Progenitor cell of endocrine pancreas (in vitro differentiated cells): Measurements from ENCODE around the gene CEPT1. TPM values are rescaled to one million over a fixed set of nuclear protein-coding genes. Genes with fewer than 3 reads are reported as not detected.

ENCODE experiments used
- DNase-seq: peaks from one replicate; pipeline ENCODE4 v3.0.0; 2021; ENCODE audit warnings: low spot score; ENCODE audit not compliant: unreplicated experiment
- H3K27ac Mint-ChIP-seq: 2 replicates; pipeline ENCODE4 v1.8.0; 2021; ENCODE audit warnings: mild to moderate bottlenecking, moderate library complexity, mixed read lengths
- H3K27me3 Mint-ChIP-seq: 2 replicates; pipeline ENCODE4 v1.8.0; 2021; ENCODE audit warnings: mixed read lengths
- H3K36me3 Mint-ChIP-seq: 2 replicates; pipeline ENCODE4 v1.8.0; 2022; ENCODE audit warnings: mixed read lengths; ENCODE audit not compliant: insufficient read depth
- H3K4me1 Mint-ChIP-seq: 2 replicates; pipeline ENCODE4 v1.8.0; 2021; ENCODE audit warnings: low read depth, mixed read lengths
- H3K4me3 Mint-ChIP-seq: 2 replicates; pipeline ENCODE4 v1.8.0; 2021; ENCODE audit warnings: low read depth, mild to moderate bottlenecking, moderate library complexity, mixed read lengths
- H3K9me3 Mint-ChIP-seq: 2 replicates; pipeline ENCODE4 v1.8.0; 2021; ENCODE audit warnings: low read depth, mixed read lengths
- total RNA-seq: library from RNA; stranded (reverse); gene quantifications from 2 replicates; pipeline ENCODE4 v1.2.1, GENCODE V29; 2021
- TF ChIP-seq, protein P1 (sequence below): fragments of 200-600 bp; sonication (generic); IDR thresholded peaks from one replicate; pipeline ENCODE4 v1.5.0; 2021; ENCODE audit warnings: antibody characterized with exemption, mild to moderate bottlenecking; ENCODE audit not compliant: unreplicated experiment

CEPT1 gene
- total RNA-seq, 1 donor from 2014 or later, result 35.6 TPM

DNA sequence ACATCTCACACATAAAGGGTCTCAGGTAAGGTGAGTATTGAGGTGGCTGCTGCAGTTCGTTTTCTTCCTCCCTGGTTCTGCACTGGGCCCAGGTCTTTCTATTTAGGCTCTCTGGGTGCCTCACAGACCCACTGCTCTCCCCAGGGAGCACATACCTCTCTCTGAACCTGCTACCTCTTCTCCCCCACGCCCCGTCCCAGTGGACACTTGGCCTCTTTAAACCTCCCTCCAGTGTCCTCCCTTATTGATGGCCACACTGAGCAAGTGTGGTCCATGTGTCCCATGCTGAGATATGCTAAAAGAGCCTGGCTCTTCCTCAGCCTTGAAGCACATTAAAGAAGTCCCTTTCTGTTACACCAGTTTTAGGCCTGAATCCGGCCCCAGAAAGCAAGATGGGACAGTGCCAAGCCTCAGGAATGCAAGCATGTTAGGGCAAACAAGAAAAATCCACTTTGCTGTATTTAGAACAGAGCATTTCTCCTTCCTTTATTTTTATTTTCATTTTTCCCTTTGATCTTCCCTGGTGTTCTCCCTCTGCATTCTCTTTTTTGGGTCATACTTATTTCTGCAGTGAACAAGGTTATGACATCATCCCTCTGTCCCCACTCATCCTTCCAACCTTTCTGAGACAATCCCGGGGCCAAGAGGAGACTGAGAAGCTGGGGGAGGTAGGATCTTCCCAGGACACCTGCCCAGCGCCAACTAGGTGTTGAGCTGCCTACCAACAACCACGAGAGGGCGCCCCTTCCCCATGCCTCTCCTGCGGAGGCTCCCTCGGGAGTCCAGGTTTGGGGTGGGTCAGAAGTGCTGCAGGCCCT, 82.5 kb downstream of the CEPT1 start:
- H3K27me3 Mint-ChIP-seq, result no peaks in the 10 kb centered on the region
- H3K4me1 Mint-ChIP-seq, result peaks cover 24% of the 10 kb centered on the region
- TF ChIP-seq, protein P1, sequence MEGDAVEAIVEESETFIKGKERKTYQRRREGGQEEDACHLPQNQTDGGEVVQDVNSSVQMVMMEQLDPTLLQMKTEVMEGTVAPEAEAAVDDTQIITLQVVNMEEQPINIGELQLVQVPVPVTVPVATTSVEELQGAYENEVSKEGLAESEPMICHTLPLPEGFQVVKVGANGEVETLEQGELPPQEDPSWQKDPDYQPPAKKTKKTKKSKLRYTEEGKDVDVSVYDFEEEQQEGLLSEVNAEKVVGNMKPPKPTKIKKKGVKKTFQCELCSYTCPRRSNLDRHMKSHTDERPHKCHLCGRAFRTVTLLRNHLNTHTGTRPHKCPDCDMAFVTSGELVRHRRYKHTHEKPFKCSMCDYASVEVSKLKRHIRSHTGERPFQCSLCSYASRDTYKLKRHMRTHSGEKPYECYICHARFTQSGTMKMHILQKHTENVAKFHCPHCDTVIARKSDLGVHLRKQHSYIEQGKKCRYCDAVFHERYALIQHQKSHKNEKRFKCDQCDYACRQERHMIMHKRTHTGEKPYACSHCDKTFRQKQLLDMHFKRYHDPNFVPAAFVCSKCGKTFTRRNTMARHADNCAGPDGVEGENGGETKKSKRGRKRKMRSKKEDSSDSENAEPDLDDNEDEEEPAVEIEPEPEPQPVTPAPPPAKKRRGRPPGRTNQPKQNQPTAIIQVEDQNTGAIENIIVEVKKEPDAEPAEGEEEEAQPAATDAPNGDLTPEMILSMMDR, result peak; percentile 92
- H3K9me3 Mint-ChIP-seq, result no peaks in the 10 kb centered on the region
- H3K4me3 Mint-ChIP-seq, result no peak overlapping the region
- DNase-seq, result peak; percentile 68
- no peaks in the 10 kb centered on the region for H3K36me3 Mint-ChIP-seq
- H3K27ac Mint-ChIP-seq, result no peak overlapping the region

DNA sequence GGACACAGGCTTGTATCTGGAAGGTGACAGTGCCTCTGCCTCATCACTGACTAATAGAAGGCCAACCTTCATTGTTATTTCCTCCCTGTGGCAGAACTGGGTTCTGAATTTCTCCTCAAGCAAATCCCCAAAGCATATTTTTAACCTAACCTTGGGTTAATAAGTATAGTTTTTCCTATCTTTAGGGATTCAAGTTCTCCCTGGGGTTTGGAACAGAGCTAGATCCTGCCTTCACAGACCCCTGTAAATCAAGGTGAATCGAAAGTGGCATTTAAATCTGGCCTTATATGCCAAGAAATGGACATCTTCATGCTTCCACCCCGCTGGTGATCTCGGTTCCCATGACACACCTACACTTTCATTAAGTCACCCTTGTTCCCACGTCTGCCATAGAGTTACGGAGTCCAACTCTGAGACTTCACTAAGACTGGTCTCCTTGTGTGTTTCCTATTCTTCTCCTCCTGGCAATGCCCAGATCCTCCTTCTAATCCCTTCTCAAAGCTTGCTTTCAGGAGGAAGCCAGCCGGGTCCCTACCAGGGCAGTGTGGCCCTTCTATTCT, 83.2 kb downstream of the CEPT1 start:
- H3K27me3 Mint-ChIP-seq, result no peaks in the 10 kb centered on the region
- no peaks in the 10 kb centered on the region for H3K36me3 Mint-ChIP-seq
- no peak overlapping the region for H3K4me3 Mint-ChIP-seq
- H3K27ac Mint-ChIP-seq, result no peak overlapping the region
- DNase-seq, result no peak
- TF ChIP-seq, protein P1, result no peak
- no peaks in the 10 kb centered on the region for H3K9me3 Mint-ChIP-seq
- H3K4me1 Mint-ChIP-seq, result peaks cover 26% of the 10 kb centered on the region

DNA sequence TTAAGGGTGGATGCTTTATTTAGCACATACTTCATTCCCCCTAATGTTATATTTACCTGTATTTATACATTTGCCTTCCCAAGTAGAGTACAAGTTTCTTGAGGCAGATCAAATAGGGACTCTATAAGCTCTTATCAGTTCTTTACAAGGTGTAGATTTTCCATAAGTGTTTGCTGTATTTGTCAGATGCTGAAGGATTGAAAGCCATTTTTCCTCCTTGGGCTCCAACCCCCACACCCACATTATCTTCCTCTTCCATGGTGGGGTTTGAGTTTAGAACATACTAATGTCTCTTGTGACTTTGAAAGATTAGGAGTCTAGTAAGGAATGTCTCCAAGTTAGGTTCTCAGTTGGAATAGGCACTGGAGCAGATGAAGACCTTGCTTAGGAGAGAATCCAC, 85.1 kb downstream of the CEPT1 start:
- no peak overlapping the region for H3K27ac Mint-ChIP-seq
- no peaks in the 10 kb centered on the region for H3K27me3 Mint-ChIP-seq
- H3K4me3 Mint-ChIP-seq, result no peak overlapping the region
- no peak for DNase-seq
- H3K4me1 Mint-ChIP-seq, result peaks cover 25% of the 10 kb centered on the region
- TF ChIP-seq, protein P1, result no peak
- no peaks in the 10 kb centered on the region for H3K36me3 Mint-ChIP-seq
- H3K9me3 Mint-ChIP-seq, result no peaks in the 10 kb centered on the region

DNA sequence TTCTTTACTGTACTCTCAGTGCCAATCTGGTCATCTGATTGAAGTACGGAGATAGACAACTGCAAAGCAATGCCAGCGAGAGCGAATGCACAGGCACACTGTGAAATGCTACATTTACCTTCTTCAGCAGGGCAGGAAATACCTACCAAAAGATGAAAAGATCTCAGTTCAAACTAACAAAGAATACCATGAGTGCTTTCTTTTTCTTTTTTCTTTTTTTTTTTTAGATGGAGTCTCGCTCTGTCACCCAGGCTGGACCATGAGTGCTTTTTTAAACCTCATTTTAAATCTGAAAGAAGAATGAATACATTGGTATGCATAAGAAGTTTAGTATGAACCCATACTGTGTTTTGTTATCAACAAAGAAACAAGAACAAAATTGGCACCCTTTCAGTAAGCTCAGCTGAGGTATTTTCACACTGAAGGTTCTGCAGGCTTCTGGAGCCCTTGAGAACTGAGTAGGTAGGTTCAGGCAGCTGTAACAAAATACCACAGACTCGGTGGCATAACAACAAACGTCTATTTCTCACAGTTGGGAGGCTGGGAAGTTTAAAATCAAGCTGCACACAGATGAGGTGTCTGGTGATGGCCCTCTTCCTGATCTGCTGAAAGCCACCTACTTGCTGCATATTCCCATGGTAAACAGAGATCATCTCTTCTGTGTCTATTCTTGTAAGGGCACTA, 85.8 kb downstream of the CEPT1 start:
- no peaks in the 10 kb centered on the region for H3K27me3 Mint-ChIP-seq

DNA sequence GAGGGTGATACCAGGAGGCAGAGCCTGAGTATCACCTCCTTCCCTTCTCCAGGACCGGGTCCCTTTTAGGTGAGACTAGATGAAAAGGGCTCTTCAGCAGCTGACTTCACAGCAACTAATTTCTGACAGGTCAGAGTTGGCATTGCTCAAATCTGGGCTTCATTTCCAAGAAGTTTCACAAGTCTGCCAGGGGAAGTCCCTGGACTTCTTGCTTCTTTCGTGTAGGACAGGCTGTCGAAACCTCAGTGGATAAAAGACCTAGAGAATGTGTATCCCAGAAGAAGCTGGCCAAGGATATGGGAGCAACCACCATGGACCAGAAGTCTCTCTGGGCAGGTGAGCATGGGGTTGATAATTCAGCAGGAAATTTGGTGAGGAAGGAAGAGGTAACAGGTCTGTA, 87.4 kb downstream of the CEPT1 start, which contains the start of gene CHI3L2:
CHI3L2 (plus strand) TSS at position 280 of the 400 bp plus-strand sequence; CDS start at position 297, 17 bp downstream.
- Mint-ChIP-seq H3K9me3 (no peaks in the 10 kb centered on the region), H3K27ac (peak within 1 kb of the TSS; percentile 87), H3K4me1 (peaks cover 16% of the 10 kb centered on the region), H3K36me3 (no peaks in the 10 kb centered on the region), H3K4me3 (no peak within 1 kb of the TSS), H3K27me3 (no peaks in the 10 kb centered on the region)
- TF ChIP-seq, protein P1, result no peak
- no peak for DNase-seq

More for the DNA sequence above, 85.8 kb downstream of the CEPT1 start:
- Mint-ChIP-seq H3K4me3 (no peak overlapping the region), H3K9me3 (no peaks in the 10 kb centered on the region), H3K27ac (no peak overlapping the region), H3K4me1 (peaks cover 23% of the 10 kb centered on the region), H3K36me3 (no peaks in the 10 kb centered on the region)
- TF ChIP-seq, protein P1, result no peak
- no peak for DNase-seq
